Cardiac ventricle fibroblast (primary cell): ENCODE data around the gene LCE4A. TPM values are rescaled to one million over a fixed set of nuclear protein-coding genes. Genes with fewer than 3 reads are reported as not detected.

Experiments
- total RNA-seq: library from RNA; depleted of rRNA; stranded (reverse); fragments of >200 nt; gene quantifications from 2 replicates; pipeline ENCODE4 v1.2.3, GENCODE V29; 2015

LCE4A gene, protein sequence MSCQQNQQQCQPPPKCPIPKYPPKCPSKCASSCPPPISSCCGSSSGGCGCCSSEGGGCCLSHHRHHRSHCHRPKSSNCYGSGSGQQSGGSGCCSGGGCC
- not detected in 2 replicates for total RNA-seq

DNA sequence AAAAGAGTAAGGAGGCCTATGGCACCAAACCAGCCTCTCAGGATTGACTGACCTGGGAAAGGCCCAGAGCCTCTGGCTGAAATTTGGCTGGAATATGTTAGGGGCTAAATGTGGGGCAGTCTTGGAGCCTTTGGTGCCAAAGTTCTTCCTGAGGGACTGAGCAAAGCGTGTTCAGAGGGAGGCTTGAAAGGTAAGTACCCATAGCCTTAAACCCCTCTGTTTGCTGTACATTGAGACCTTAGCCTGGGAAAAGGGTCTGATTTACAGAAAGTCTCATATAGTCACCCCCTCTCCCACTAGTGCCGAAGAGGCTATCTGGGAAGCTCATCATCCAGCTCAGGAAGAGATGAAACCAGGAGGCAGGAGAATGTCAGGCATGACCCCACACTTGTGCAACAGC, at the start of gene LCE4A:
Gene LCE4A, plus strand, starts transcription at position 301 of the 400 bp plus-strand sequence. CDS start 916 bp downstream, outside the sequence.

DNA sequence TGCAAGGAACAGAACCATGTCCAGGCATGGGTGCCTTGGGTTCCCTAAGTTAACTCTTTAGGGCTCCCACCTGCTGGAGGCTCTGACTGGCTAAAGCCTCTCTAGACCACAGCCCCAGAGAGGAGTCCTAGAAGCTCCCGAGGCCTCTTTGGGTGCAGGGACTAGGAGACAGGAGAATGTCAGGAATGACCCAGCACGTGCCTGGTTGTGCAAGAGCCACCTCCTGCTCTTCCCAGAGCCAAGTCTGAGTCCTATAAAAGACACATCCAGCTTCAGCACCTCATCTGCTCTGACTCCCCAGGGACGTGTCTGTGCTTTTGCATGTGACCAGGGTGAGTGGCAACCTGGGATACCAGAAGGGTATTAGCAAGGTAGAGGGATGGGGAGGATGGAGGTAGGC, 44.9 kb upstream of the LCE4A start, which contains the start of gene LCE2D:
Gene LCE2D, plus strand, starts transcription at position 283 of the 400 bp plus-strand sequence. CDS start 726 bp downstream, outside the sequence.

DNA sequence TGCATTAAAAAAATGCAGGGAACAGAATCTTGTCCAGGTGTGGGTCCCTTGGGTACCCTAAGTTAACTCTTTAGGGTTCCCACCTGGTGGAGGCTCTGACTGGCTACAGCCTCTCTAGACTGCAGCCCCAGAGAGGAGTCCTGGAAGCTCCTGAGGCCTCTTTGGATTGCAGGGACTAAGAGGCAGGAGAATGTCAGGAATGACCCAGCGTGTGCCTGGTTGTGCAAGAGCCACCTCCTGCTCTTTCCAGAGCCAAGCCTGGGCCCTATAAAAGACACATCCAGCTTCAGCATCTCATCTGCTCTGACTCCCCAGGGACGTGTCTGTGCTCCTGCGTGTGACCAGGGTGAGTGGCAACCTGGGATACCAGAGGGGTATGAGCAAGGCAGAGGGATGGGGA, 33.0 kb upstream of the LCE4A start, which contains the start of gene LCE2C:
Gene LCE2C, plus strand, starts transcription at position 297 of the 400 bp plus-strand sequence. CDS start 737 bp downstream, outside the sequence.

DNA sequence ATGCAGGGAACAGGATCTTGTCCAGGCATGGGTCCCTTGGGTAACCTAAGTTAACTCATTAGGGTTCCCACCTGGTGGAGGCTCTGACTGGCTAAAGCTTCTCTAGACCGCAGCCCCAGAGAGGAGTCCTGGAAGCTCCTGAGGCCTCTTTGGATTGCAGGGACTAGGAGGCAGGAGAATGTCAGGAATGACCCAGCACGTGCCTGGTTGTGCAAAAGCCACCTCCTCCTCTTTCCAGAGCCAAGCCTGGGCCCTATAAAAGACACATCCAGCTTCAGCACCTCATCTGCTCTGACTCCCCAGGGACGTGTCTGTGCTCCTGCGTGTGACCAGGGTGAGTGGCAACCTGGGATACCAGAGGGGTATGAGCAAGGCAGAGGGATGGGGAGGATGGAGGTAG, 22.1 kb upstream of the LCE4A start, which contains the start of gene LCE2B:
Gene LCE2B, plus strand, starts transcription at position 301 of the 400 bp plus-strand sequence. CDS start 721 bp downstream, outside the sequence.

DNA sequence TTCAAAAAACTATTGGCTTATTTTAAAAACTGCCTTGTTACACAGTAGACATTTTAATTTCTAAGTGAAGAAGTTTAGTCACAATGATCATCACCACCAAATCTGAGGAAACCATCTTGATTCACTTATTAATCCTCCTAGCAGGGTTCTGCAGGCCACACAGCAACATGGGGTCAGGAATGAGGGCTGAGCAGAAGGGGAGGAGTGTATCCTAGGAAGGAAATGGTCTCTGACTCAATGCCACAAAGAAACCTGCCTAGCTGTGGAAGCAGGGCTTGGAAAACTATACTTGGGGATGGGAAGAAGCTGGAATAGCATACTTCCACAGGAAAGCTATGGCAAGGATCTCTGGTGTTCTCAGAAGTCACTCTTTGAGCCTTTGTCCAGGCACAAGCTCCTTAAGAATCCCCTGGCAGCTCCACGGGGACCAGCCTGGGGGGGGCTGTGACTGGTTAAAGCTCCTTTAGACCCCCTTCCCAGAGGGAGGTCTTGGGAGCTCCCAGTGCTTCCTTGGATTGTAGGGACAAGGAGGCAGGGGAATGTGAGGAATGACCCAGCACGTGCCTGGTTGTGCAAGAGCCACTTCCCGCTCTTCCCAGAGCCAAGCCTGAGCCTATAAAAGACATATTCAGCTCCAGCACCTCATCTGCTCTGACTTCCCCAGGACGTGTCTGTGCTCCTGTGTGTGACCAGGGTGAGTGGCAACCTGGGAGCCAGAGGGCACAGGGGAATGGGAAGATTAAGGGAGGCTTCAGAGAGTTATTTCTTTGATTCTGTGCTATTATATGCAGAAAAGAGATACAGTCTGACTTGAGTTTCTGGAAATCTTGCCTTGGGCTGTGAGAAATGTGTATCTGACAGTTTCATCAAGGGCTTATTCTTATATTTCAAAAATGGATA, 10.0 kb upstream of the LCE4A start, which contains the start of gene LCE2A:
Gene LCE2A, plus strand, starts transcription at position 645 of the 900 bp plus-strand sequence. CDS start 557 bp downstream, outside the sequence.

DNA sequence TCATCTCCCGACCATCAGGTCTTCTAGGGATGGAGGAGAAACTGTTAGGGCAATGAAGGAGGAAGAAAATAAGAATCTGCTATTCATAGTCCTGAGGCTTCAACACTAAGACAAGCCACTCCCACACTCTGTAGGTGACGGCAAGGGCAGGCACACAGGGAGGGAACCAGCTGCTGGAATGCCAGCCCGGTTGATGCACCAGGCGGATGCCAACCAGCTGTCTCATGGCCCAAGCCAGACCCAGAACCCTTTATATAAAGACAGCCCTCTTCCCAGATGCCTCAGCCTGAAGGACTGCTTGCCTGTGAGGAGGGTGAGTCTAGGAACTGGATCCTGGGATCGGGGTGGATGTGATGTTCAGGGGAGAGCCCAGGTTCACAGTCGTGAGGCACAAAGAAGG, 49.8 kb downstream of the LCE4A start, which contains the start of gene KPRP:
Gene KPRP, plus strand, starts transcription at position 279 of the 400 bp plus-strand sequence. CDS start 1,564 bp downstream, outside the sequence.

Other genes with a start within 250 kb of the LCE4A start
- not detected in 2 replicates for gene LCE5A, start 197.4 kb upstream of the LCE4A start, total RNA-seq
- not detected in 2 replicates for gene CRCT1, start 193.7 kb upstream of the LCE4A start, total RNA-seq
- gene LCE3E, start 141.4 kb upstream of the LCE4A start, total RNA-seq: not detected in 2 replicates
- not detected in 2 replicates for gene LCE3D, start 127.6 kb upstream of the LCE4A start, total RNA-seq
- gene LCE3C, start 107.9 kb upstream of the LCE4A start, total RNA-seq: not detected in 2 replicates
- not detected in 2 replicates for gene LCE3B, start 94.3 kb upstream of the LCE4A start, total RNA-seq
- not detected in 2 replicates for gene LCE3A, start 85.1 kb upstream of the LCE4A start, total RNA-seq
- not detected in 2 replicates for gene LCE2D, start 44.8 kb upstream of the LCE4A start, total RNA-seq
- not detected in 2 replicates for gene LCE2C, start 32.9 kb upstream of the LCE4A start, total RNA-seq
- not detected in 2 replicates for gene LCE2B, start 22.0 kb upstream of the LCE4A start, total RNA-seq
- gene LCE2A, start 9.8 kb upstream of the LCE4A start, total RNA-seq: not detected in 2 replicates
- gene KPRP, start 49.9 kb downstream of the LCE4A start, total RNA-seq: not detected in 2 replicates
- not detected in 2 replicates for gene LCE1F, start 67.0 kb downstream of the LCE4A start, total RNA-seq
- gene LCE1E, start 78.1 kb downstream of the LCE4A start, total RNA-seq: not detected in 2 replicates
- not detected in 2 replicates for gene LCE1D, start 88.6 kb downstream of the LCE4A start, total RNA-seq
- gene LCE1C, start 98.5 kb downstream of the LCE4A start, total RNA-seq: not detected in 2 replicates
- not detected in 2 replicates for gene LCE1B, start 103.8 kb downstream of the LCE4A start, total RNA-seq
- gene LCE1A, start 119.3 kb downstream of the LCE4A start, total RNA-seq: not detected in 2 replicates
- not detected in 2 replicates for gene LCE6A, start 134.7 kb downstream of the LCE4A start, total RNA-seq
- not detected in 2 replicates for gene LCE7A, start 151.8 kb downstream of the LCE4A start, total RNA-seq
- not detected in 2 replicates for gene SMCP, start 170.2 kb downstream of the LCE4A start, total RNA-seq
- not detected in 2 replicates for gene IVL, start 200.4 kb downstream of the LCE4A start, total RNA-seq
- not detected in 2 replicates for gene SPRR5, start 239.0 kb downstream of the LCE4A start, total RNA-seq